Skin of body (tissue), 2 donors: Measurements from ENCODE around the gene CD2AP. TPM values are rescaled to one million over a fixed set of nuclear protein-coding genes. Genes with fewer than 3 reads are reported as not detected.
"Not testable (repeated sequence)": the region's sequence is repeated elsewhere in the genome, so short reads cannot be mapped to it uniquely, and the experiment has no call there.

ENCODE experiments used
- DNase-seq: peaks from one replicate; lab custom pipeline; 2025; lab: John Stamatoyannopoulos, UW
- total RNA-seq: library from RNA; depleted of rRNA; stranded (reverse); fragments of >200 nt; gene quantifications from one replicate; pipeline ENCODE4 v1.2.3, GENCODE V29; 2014

The CD2AP gene
- total RNA-seq, 1 donor from 2014 or later: 42.1 TPM

GRCh38 chr6:47553243-47553642, 75.7 kb downstream of the CD2AP start:
- DNase-seq: not testable (repeated sequence)

DNA sequence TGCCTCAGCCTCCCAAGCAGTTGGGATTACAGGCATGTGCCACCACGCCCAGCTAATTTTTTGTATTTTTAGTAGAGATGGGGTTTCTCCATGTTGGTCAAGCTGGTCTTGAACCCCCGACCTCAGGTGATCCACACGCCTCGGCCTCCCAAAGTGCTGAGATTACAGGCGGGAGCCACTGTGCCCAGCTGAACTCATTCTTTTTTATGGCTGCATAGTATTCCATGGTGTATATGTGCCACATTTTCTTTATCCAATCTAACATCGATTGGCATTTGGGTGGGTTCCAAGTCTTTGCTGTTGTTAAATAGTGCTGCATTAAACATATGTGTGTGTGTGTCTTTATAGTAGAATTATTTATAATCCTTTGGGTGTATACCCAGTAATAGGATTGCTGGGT, 78.9 kb downstream of the CD2AP start:
- DNase-seq: not testable (repeated sequence)

DNA sequence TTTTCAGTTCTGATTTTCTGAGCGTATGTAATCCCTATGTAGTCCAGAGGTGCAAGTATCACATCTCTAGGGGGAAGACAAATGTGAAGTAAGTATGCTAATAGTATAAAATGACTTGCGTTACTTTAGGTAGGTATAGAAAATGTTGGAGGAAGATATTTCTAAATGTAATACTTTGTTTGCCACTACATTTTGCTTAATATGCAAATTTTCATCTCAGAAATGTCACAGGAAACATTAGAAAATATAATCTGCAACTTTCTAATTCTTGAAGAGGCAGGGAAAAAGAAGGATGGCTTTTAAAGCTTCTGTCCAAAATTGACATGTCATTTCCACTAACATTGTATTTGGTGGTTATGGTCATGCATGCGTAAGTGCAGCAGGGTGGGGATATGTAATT, 85.6 kb downstream of the CD2AP start:
- DNase-seq: no peak

GRCh38 chr6:47566602-47567001, 89.0 kb downstream of the CD2AP start:
- not testable (repeated sequence) for DNase-seq

DNA sequence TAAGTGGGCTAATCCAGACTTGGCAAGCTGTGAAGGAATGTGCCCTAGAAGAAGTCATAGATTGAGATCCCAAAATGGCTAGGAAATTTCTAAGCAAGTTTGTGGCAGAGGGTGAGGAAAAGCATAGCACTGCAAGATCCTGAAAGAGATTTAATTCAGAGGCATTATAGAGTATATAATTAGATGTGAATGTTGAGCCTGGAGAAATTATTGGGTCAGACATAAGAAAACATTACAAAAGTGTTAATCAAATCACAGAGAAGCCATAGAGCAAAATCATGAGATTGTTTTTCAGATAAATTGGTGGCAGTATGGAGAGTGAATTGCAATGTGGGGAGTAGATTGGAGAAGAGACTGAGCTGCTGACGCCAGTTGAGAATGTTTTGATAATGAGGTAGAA, 90.0 kb downstream of the CD2AP start:
- no peak for DNase-seq

- DNase-seq: no peak
Observed at GRCh38 chr6:47571488-47571887, 93.9 kb downstream of the CD2AP start.

GRCh38 chr6:47573109-47573508, 95.5 kb downstream of the CD2AP start:
- DNase-seq: no peak

GRCh38 chr6:47574789-47575188, 97.2 kb downstream of the CD2AP start:
- no peak for DNase-seq

DNA sequence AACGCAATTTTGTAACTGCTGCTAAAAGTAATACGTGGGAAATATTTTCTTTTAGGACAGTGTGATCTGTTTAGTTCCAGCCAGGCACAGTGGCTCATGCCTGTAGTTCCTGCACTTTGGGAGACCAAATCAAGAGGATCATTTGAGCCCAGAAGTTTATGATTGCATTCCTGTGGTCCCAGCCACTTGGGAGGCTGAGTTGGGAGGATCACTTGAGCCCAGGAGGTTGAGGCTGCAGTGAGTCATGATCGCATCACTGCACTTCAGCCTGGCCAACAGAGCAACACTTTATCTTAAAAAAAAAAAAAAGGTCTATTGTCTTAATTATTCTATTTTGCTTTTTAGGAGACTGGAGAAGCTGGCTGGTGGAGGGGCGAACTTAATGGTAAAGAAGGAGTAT, 101.5 kb downstream of the CD2AP start:
- no peak for DNase-seq

DNA sequence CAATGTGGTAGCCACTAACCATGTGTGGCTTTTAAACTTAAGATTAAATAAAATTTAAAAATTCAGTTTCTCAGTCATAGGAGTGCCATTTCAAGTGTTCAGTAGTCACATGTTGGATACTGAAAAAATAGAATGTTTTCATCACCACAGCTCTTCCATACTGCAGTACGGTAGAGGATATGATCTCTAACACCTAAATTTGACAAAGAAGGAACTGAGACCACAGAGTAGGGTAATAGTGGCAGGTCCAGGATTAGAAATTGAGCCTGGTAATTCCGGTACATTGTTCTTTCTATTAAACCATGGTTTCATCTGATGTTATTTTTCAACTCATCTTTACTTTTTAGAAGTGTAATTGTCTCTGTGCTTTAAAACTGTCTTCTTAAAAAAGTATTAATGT, 104.0 kb downstream of the CD2AP start:
- no peak for DNase-seq

DNA sequence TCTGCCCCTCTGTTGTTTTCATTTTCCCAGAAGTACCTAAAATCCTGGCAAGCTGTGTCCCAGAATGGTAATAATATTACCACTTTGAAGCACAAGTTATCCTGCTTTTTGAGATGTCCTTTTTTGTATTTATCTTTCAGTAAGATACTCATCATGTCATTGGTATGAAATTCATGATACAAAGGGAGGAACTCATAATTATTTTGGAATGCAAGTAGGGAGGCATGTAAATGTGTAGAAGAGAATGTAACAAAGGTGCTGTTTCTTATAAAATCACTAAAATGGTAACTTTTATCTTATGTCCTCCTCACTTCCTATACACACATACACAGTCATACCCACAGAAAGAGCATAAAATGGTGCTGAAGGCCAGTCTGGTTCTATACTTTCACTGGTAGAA, 109.9 kb downstream of the CD2AP start:
- DNase-seq: no peak

- DNase-seq: no peak
Observed at GRCh38 chr6:47592131-47592840, 114.7 kb downstream of the CD2AP start.

GRCh38 chr6:47593979-47594378, 116.4 kb downstream of the CD2AP start:
- DNase-seq: no peak

DNA sequence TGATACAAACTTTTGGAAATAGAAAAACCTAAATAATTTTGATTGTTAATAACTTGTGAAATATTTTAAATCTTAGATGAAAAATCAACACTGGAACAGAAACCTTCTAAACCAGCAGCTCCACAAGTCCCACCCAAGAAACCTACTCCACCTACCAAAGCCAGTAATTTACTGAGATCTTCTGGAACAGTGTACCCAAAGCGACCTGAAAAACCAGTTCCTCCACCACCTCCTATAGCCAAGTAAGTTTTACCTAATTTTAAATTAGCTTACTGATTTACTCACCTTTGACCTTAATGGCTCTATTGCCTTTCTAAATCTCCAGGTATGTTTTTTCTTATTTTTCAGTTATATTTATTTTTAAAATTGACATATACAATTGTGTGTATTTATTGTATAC, 118.2 kb downstream of the CD2AP start:
- DNase-seq: no peak

DNA sequence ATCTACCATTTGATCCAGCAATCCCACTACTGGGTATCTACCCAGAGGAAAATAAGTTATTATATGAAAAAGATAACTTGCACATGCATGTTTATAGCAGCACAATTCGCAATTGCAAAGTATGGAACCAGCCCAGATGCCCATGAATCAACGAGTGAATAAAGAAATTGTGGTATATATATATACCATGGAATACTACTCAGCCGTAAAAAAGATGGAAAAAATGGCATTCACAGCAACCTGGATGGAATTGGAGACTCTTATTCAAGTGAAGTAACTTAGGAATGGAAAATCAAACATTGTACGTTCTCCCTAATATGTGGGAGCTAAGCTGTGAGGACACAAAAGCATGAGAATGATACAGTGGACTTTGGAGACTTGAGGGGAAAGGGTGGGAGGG, 120.8 kb downstream of the CD2AP start:
- DNase-seq: no peak

DNA sequence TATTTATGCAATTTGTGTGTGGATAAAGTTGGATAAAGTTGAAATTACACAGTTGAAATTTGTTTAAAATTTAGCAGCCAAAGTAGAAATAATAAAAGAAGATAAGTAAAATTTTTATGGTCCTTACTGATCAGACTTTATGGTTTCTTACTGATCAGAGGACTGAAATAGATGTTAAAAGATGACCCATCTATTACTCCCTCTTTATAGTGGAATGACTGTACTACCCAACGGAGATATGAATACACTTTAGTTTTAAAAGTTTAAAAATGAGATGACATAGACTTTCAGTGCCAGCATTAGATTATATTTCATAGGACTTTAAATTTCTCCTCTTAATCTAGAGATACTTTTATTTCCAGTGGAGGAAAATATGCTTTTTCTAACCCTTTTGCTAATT, 121.9 kb downstream of the CD2AP start:
- DNase-seq: no peak

DNA sequence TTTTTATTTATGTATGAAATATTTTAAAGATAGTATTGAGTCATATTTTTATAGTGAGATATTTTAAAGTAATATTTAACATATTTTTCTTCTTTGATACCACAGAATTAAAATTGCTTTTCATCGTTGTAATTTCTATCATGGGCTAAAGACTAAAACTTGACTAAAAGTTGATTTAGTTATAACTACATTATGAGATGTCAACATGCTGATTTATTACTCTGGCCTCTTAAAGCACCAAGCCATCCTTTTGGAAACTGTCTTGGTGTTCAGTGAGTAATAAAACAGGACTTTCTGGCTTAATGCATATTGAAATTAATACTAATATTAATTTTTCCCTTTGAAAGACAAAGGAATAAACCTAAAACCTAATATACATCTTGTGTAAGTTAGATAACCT, 125.6 kb downstream of the CD2AP start:
- no peak for DNase-seq

GRCh38 chr6:47603995-47604394, 126.4 kb downstream of the CD2AP start:
- DNase-seq: no peak

DNA sequence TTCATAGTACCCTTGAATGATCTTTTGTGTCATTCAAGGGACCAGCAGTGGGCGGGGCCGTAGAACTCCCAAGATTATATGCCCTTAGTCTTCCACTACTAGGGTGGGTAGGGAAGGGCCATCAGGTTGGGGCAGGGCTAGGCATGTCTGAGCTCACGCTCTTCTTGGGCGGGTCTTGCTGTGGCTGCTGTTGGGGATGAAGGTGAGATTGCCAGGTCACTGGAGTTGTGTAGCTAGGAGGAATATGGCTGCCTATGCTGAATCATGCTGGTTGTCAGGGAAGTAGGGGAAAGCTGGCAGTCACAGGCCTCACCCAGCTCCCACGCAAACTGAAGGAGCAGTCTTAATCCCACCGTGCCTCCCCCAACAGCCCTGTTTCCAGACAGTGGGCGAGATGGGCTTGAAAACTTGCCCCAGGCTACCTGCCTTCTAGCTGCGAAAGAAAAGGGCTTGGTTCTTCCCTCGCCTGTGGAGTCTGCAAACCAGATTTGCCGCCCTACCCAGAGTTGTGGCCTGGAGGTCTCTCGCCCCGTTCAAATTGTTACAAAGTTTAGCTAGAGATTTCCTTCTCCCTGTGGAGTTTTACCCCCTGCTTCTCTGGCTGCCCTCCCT, 144.4 kb downstream of the CD2AP start:
- DNase-seq: no peak

DNA sequence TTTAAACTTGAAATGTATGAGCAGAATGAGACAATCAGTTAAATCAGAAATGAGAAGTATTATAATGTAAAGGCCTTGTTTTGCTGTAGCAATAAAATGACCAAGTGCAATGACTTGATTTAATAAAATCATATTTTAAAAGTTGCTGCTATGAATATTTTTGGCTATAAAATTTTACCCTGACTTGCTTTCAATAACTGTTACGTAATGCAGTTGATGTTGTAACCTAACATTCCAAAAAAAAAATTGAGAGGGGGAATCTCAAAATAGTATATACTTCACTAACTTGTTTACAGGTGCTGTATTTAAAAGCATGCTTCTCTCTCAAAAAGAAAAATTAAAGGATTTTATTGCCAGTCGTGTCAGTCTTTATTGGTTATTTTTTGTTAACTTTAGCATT, 149.2 kb downstream of the CD2AP start:
- no peak for DNase-seq

DNA sequence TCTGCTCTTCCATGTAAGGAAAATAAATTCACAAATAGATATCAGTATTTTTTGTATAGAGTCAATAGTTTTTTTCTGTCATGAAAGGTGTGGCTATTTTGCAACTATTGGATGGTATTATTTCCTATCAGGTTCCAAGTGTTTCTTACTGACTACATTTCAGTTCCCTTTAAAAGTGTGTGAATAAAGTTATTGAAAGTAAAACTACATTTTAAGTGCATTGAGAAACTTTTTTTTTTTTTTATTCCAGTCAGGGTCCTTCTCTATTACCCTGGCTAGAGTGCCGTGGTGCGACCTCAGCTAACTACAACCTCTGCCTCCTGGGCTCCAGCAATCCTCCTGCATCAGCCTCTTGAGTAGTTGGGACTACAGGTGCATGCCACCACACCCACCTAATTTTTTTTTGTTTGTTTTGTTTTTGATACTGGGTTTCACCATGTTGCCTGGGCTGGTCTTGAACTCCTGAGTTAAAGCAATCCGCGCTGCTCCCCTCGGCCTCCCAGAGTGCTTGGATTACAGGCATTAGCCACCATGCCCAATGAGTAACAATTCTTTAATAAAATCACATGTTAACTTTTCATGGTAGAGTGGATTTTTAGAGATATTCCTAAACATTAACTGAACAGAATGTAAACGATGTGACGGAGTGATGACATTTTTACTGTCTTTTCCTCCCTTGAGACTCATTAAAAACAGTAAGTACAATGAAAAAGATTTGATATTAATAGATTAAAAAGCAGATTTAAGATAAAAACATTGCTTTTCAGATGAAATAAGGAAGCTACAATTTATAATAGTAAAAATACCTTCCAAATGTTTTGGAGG, 151.1 kb downstream of the CD2AP start:
- no peak for DNase-seq

- DNase-seq: no peak
Observed at GRCh38 chr6:47629954-47630353, 152.4 kb downstream of the CD2AP start.

DNA sequence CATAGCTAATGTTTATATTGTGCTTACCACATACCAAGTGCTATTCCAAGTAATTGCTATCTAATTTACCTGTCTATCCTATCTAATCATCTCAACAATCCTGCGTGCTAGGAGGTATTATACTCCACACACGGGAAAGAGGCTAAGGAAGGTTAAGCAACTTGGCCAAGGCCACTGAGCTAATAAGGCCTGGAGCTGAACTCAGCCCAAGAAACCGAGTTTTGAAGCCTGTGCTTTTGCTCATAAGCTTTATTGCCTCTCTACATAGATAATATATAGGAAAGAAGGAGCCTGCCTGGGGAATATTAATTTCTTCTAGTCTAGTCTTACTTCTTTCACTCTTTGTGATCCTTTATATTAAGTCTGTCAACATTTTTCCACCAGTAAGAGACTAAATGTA, 153.0 kb downstream of the CD2AP start:
- no peak for DNase-seq
